CD4-positive, alpha-beta T cell (primary cell): ENCODE results near the gene SPATA22. TPM values are rescaled to one million over a fixed set of nuclear protein-coding genes. Genes with fewer than 3 reads are reported as not detected.

Experiments
- ATAC-seq: fragments of 200-7000 bp; cut with Tn5 transposase; one replicate; pipeline ENCODE4 v1.10.0; 2022; ENCODE audit warnings: mild to moderate bottlenecking; ENCODE audit not compliant: poor library complexity
- CTCF ChIA-PET: fragments of 350-600 bp; sonication (Branson Sonifier 250); formaldehyde crosslinking; loops from one replicate; lab custom pipeline; 2021; ENCODE audit warnings: antibody characterized with exemption, inconsistent platforms; lab: Charles Lee
- POLR2A ChIA-PET: fragments of 350-600 bp; sonication (Branson Sonifier 250); formaldehyde crosslinking; loops from one replicate; lab custom pipeline; 2021; ENCODE audit warnings: antibody characterized with exemption, inconsistent platforms; lab: Charles Lee
- DNase-seq, 14 experiments: peaks; one replicate each; pipeline ENCODE4 v3.0.0-alpha.2; 2013 to 2020; ENCODE audit warnings: mixed read lengths in 2 of 14
- H3K27ac ChIP-seq, 2 donors: one replicate each; pipeline versions ENCODE4 v1.5.1 to v1.7.0; 2013; ENCODE audit warnings: low read length in 2 of 2, low read depth in 1 of 2, mild to moderate bottlenecking in 1 of 2
- H3K27me3 ChIP-seq, 2 experiments: 1 replicate in 1 of 2; 2 replicates in 1 of 2; pipeline versions ENCODE4 v1.6.1 to v1.7.0; 2013; ENCODE audit warnings: low read length in 2 of 2, control low read depth in 1 of 2, mild to moderate bottlenecking in 1 of 2, moderate library complexity in 1 of 2; ENCODE audit not compliant: insufficient read depth in 2 of 2, control insufficient read depth in 1 of 2
- H3K36me3 ChIP-seq: one replicate; pipeline ENCODE4 v1.6.1; 2013; ENCODE audit warnings: low read length, control low read depth; ENCODE audit not compliant: insufficient read depth
- H3K4me1 ChIP-seq: one replicate; pipeline ENCODE4 v1.6.1; 2013; ENCODE audit warnings: low read length, control low read depth; ENCODE audit not compliant: insufficient read depth
- H3K4me3 ChIP-seq: one replicate; pipeline ENCODE4 v1.5.1; 2013; ENCODE audit warnings: mild to moderate bottlenecking, low read length, moderate library complexity
- H3K9me3 ChIP-seq, 2 experiments: 1 replicate in 1 of 2; 2 replicates in 1 of 2; pipeline versions ENCODE4 v1.6.1 to v1.7.0; 2013; ENCODE audit warnings: low read length in 2 of 2, mild to moderate bottlenecking in 2 of 2, control low read depth in 1 of 2, moderate library complexity in 1 of 2; ENCODE audit not compliant: control insufficient read depth in 1 of 2, insufficient read depth in 1 of 2
- H3K27ac Mint-ChIP-seq: one replicate; pipeline ENCODE4 v1.8.0; 2020; ENCODE audit warnings: mixed read lengths
- H3K27me3 Mint-ChIP-seq: one replicate; pipeline ENCODE4 v1.8.0; 2021; ENCODE audit warnings: mixed read lengths
- H3K36me3 Mint-ChIP-seq: one replicate; pipeline ENCODE4 v1.8.0; 2021; ENCODE audit warnings: low read depth, mixed read lengths
- H3K4me1 Mint-ChIP-seq: one replicate; pipeline ENCODE4 v1.8.0; 2021; ENCODE audit warnings: low read depth, mixed read lengths
- H3K4me3 Mint-ChIP-seq: one replicate; pipeline ENCODE4 v1.8.0; 2020; ENCODE audit warnings: mild to moderate bottlenecking, mixed read lengths
- H3K9me3 Mint-ChIP-seq: one replicate; pipeline ENCODE4 v1.8.0; 2020; ENCODE audit warnings: mixed read lengths
- CTCF ChIP-seq: fragments of 200-600 bp; IDR thresholded peaks from one replicate; pipeline ENCODE4 v1.8.0; 2022; ENCODE audit warnings: antibody characterized with exemption, mild to moderate bottlenecking
- intact Hi-C, 2 experiments: fragments of 100-400 bp; cut with DNase I in 1 of 2; cut with micrococcal nuclease in 1 of 2; formaldehyde crosslinking; loops; one replicate each; pipeline versions ENCODE4 v1.15.1 to v1.9.0; 2023 to 2025; cut with DNase I, micrococcal nuclease
- total RNA-seq, 174 experiments: library from RNA in 2 of 174; stranded (reverse) in 2 of 174; gene quantifications; one replicate each; pipeline ENCODE4 v1.2.3 and lab custom pipeline; 2021 to 2026

The SPATA22 gene
- total RNA-seq, 2 experiments from 2014 or later, result 0.80 to 0.92 TPM

- POLR2A ChIA-PET, result no interaction called here
- no peaks in the 10 kb centered on the region for H3K9me3 ChIP-seq
- Mint-ChIP-seq H3K4me1 (no peaks in the 10 kb centered on the region), H3K4me3 (no peak overlapping the region), H3K36me3 (no peaks in the 10 kb centered on the region), H3K9me3 (no peaks in the 10 kb centered on the region), H3K27ac (no peak overlapping the region), H3K27me3 (peaks cover 43% of the 10 kb centered on the region)
- no peaks in the 10 kb centered on the region for H3K4me1 ChIP-seq
- ATAC-seq (no peak), DNase-seq (no peak)
- no peak overlapping the region for H3K4me3 ChIP-seq
- H3K27ac ChIP-seq, result no peak overlapping the region
- CTCF ChIA-PET, result interaction anchor here (1.2 kb wide), 1 partner anchor 11 kb away, joined by 4 read pairs; no protein-coding TSS in a partner anchor
- TF ChIP-seq CTCF, result no peak
- H3K27me3 ChIP-seq, result peaks cover 3 to 16% of the 10 kb centered on the region in 2 experiments
- intact Hi-C loops, result no loop called here
- H3K36me3 ChIP-seq, result no peaks in the 10 kb centered on the region
These were observed 14.0 kb upstream of the SPATA22 start for GRCh38 chr17:3485481-3486068.

- H3K27me3 Mint-ChIP-seq, result peaks cover 43% of the 10 kb centered on the region
- ChIA-PET CTCF (interaction anchor here (0.7 kb wide), 1 partner anchor 12 kb away, joined by 3 read pairs; no protein-coding TSS in a partner anchor), POLR2A (no interaction called here)
- Histone ChIP-seq H3K4me1 (no peaks in the 10 kb centered on the region), H3K36me3 (no peaks in the 10 kb centered on the region), H3K27ac (no peak overlapping the region), H3K27me3 (peaks cover 3 to 16% of the 10 kb centered on the region in 2 experiments), H3K4me3 (no peak overlapping the region), H3K9me3 (no peaks in the 10 kb centered on the region)
- no peak for TF ChIP-seq CTCF
- ATAC-seq, result no peak
- H3K9me3 Mint-ChIP-seq, result no peaks in the 10 kb centered on the region
- no peak for DNase-seq
- H3K4me1 Mint-ChIP-seq, result no peaks in the 10 kb centered on the region
- H3K27ac Mint-ChIP-seq, result no peak overlapping the region
- intact Hi-C loops, result no loop called here
- no peak overlapping the region for H3K4me3 Mint-ChIP-seq
- H3K36me3 Mint-ChIP-seq, result no peaks in the 10 kb centered on the region
These were observed 11.2 kb upstream of the SPATA22 start for GRCh38 chr17:3482852-3483251.

- no peaks in the 10 kb centered on the region for H3K9me3 ChIP-seq
- H3K27ac Mint-ChIP-seq, result no peak overlapping the region
- intact Hi-C loops, result no loop called here
- H3K36me3 ChIP-seq, result no peaks in the 10 kb centered on the region
- no peaks in the 10 kb centered on the region for H3K36me3 Mint-ChIP-seq
- H3K27me3 Mint-ChIP-seq, result peaks cover 20% of the 10 kb centered on the region
- H3K27me3 ChIP-seq, result peaks cover 0 to 7% of the 10 kb centered on the region in 2 experiments
- no peaks in the 10 kb centered on the region for H3K4me1 ChIP-seq
- no peak overlapping the region for H3K4me3 ChIP-seq
- no peak overlapping the region for H3K27ac ChIP-seq
- POLR2A ChIA-PET, result no interaction called here
- no peak overlapping the region for H3K4me3 Mint-ChIP-seq
- H3K9me3 Mint-ChIP-seq, result no peaks in the 10 kb centered on the region
- no peak for TF ChIP-seq CTCF
- H3K4me1 Mint-ChIP-seq, result no peaks in the 10 kb centered on the region
- no peak for ATAC-seq
- DNase-seq, result no peak
- CTCF ChIA-PET, result interaction anchor here (0.9 kb wide), 1 partner anchor 13 kb away, joined by 3 read pairs; no protein-coding TSS in a partner anchor
These were observed 8.4 kb upstream of the SPATA22 start for GRCh38 chr17:3479988-3480387.
